Duodenal mucosa (tissue), 2 donors: ENCODE measurements around the gene WDR86.

Source experiments
- H3K27ac ChIP-seq: one replicate; pipeline ENCODE4 v1.7.0; 2013; ENCODE audit warnings: low read depth, low read length
- H3K27me3 ChIP-seq, 2 donors: one replicate each; pipeline ENCODE4 v1.7.0; 2013; ENCODE audit warnings: low read length in 2 of 2, control low read depth in 1 of 2; ENCODE audit not compliant: insufficient read depth in 2 of 2, control insufficient read depth in 1 of 2
- H3K36me3 ChIP-seq, 2 donors: one replicate each; pipeline ENCODE4 v1.7.0; 2013; ENCODE audit warnings: low read length in 2 of 2, control low read depth in 1 of 2; ENCODE audit not compliant: insufficient read depth in 2 of 2, control insufficient read depth in 1 of 2
- H3K4me1 ChIP-seq, 2 donors: one replicate each; pipeline ENCODE4 v1.7.0; 2013; ENCODE audit warnings: low read length in 2 of 2, control low read depth in 1 of 2; ENCODE audit not compliant: insufficient read depth in 2 of 2, control insufficient read depth in 1 of 2
- H3K4me3 ChIP-seq, 2 donors: one replicate each; pipeline ENCODE4 v1.7.0; 2013; ENCODE audit warnings: low read length in 2 of 2, low read depth in 1 of 2
- H3K9ac ChIP-seq, 2 donors: one replicate each; pipeline ENCODE4 v1.7.0; 2013; ENCODE audit warnings: low read length in 2 of 2, low read depth in 1 of 2
- H3K9me3 ChIP-seq, 2 donors: one replicate each; pipeline ENCODE4 v1.7.0; 2013; ENCODE audit warnings: low read length in 2 of 2, control low read depth in 1 of 2; ENCODE audit not compliant: control insufficient read depth in 1 of 2

The WDR86 gene

GRCh38 chr7:151408498-151408838 lies 1.4 kb downstream of the WDR86 start:
- H3K36me3 ChIP-seq: no peaks in the 10 kb centered on the region
- H3K9me3 ChIP-seq: no peaks in the 10 kb centered on the region
- peak overlapping the region; percentile 48 to 62 for H3K4me3 ChIP-seq
- peak overlapping the region; percentile 46 for H3K27ac ChIP-seq
- peaks cover 30 to 32% of the 10 kb centered on the region in 2 donors for H3K27me3 ChIP-seq
- H3K4me1 ChIP-seq: peaks cover 0 to 6% of the 10 kb centered on the region in 2 donors
- H3K9ac ChIP-seq: no peak overlapping the region

DNA sequence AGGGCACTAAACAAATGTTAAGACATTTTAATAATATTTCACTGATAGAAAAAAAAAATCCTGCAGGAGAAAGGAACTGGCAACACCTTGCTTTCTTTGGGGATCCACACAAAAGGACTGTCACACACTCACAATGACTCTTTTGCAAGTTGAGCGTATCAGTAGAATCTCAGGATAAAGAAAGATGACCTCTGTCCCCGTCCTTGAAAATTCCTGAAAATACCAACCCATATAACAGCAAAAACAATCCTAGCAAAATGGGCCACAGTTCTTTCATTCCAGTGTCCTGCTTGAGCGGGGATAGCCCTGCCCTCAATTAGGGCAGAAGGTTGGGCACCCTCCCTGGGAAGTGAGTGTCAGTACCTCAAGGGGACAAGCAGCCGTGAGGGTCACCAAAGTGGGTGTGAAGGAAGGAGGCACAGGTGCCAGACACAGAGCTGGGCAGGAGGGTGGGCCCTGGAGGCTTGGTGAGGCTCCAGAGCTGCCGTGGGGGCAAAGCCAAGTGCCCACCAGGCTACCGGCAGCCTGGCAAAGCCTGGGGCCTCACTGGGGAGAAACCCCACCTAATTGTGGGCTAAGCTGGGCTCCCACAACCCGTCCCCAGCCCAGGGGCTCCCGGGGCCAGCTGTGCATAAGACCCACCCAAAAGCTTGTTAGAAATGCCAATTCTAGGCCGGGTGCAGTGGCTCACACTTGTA lies 2.8 kb downstream of the WDR86 start:
- Histone ChIP-seq H3K9ac (no peak overlapping the region), H3K36me3 (no peaks in the 10 kb centered on the region), H3K4me1 (peaks cover 0 to 6% of the 10 kb centered on the region in 2 donors), H3K9me3 (no peaks in the 10 kb centered on the region), H3K4me3 (no peak overlapping the region), H3K27ac (no peak overlapping the region), H3K27me3 (peaks cover 30% of the 10 kb centered on the region in 2 donors)

DNA sequence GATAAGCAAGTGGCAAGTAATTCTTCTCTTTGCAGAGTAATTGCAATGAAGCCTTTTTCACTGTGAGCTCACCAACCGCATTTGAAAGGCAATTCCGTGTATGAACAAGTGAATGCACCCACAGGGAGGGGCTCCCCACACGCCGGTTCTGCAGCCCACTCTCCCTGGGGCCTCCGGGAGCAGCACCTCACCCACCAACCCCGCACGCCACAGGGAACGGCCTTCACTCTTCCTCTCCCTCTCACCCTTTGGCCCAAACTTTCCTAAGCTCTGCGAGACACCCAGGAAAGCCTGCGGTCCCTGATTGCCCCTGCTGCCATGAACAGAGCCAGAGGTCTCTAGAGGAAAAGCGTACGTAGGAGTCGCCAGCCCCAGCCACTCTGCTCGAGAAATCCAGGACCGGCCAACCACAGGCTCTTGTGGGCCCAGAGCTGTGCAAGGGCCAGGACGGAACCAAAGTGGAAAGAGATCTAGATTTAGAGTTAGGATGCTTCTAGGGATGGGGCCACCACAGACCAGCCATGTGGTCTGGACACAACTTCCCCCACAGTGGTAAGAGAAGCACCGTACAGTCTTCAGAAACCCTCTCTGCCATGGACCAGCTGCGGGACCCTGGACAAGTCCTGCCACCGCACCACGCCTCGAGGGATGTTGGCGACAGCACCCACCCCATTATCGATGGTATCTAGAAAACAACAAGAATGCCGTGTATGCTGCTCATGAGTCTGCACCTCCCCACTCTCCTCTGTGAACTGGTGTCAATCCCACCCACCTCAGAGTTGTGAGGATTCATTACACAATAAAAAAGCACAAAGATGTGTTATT lies 3.6 kb downstream of the WDR86 start:
- H3K4me3 ChIP-seq: no peak overlapping the region
- H3K9ac ChIP-seq: no peak overlapping the region
- H3K27ac ChIP-seq: no peak overlapping the region
- peaks cover 22 to 23% of the 10 kb centered on the region in 2 donors for H3K27me3 ChIP-seq
- no peaks in the 10 kb centered on the region for H3K36me3 ChIP-seq
- H3K9me3 ChIP-seq: no peaks in the 10 kb centered on the region
- peaks cover 0 to 6% of the 10 kb centered on the region in 2 donors for H3K4me1 ChIP-seq

DNA sequence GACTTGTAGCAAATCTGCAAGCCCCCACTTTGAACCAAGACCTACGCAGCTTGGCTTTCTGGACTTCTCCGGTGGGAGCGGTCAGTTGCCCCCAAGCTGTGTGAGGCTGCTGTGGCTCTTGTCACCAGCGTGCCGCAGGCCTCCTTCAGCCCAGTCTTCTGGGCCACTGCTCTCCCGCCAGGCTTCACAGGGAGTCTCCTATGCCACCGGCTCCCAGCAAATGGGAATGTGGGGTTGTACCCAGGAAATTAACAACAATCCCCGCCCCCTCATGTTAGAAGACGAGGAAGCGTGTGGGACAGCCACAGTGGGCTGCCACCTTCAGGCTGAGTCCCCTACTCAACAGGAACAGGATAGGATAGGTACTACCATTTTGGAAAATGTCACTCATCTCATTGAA lies 4.2 kb downstream of the WDR86 start:
- Histone ChIP-seq H3K27ac (no peak overlapping the region), H3K4me1 (peaks cover 0 to 6% of the 10 kb centered on the region in 2 donors), H3K27me3 (peaks cover 16% of the 10 kb centered on the region in 2 donors)

DNA sequence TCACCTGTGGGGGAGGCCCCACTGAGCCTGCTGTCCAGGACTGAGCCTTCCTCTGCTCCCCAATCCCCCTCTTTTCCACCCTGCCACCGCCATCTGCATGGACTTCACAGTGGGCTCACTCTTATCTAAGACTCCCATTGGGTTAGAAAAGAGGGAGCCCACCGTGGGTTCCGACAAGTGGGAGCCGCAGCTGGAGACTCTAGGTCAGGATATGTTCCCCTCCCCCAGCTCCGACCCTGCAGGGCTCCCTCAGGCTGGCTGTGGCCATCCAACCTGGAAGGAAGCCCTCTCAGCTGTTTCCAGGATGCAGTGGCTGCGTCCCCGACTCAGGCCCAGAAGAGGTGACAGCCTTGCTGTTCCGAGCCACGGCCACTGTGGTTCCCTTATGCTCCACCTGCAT lies 4.8 kb downstream of the WDR86 start:
- no peaks in the 10 kb centered on the region for H3K36me3 ChIP-seq
- H3K9ac ChIP-seq: no peak overlapping the region
- H3K27me3 ChIP-seq: peaks cover 15 to 16% of the 10 kb centered on the region in 2 donors
- no peak overlapping the region for H3K27ac ChIP-seq
- H3K9me3 ChIP-seq: no peaks in the 10 kb centered on the region
- peaks cover 0 to 6% of the 10 kb centered on the region in 2 donors for H3K4me1 ChIP-seq
- no peak overlapping the region for H3K4me3 ChIP-seq

More for the DNA sequence above, 4.2 kb downstream of the WDR86 start:
- Histone ChIP-seq H3K4me3 (no peak overlapping the region), H3K9ac (no peak overlapping the region), H3K36me3 (no peaks in the 10 kb centered on the region), H3K9me3 (no peaks in the 10 kb centered on the region)

DNA sequence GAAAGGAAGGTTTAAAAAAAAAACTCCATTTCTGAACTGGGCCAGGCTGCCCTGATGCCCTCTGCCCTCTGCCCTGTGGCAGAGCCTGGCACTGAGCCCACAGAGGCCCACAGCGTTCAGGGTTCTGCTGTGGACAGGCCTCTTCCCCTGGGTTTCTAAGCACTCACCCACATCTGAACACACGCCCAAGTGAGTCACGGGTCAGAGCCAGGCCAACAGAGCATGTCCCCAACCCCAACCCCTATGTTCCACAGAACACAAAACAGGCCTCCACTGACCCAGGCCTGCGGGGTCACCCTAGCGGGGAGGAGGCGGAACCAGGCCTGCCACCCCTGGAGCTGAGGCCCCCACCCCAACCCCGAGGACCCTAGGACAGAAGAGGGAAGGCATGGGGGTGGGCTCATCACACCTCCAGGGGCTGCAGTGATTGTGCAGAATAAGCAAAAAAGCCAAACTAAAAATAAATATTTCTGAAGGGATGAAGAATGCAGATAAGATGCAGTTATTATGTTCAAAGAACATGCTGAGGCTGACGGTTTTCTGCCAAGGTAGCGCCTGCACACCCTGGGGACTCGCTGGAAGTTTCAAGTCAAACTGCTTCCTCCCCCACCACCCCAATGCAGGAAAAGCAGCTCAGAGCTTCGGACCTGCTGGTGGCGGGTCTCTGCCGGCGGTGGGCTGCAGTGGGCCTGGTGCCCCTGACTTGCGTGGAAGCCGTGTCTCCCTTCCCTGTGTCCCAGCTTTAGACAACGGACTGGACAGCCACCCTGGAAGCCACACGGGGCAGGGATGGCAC lies 5.4 kb downstream of the WDR86 start:
- no peak overlapping the region for H3K4me3 ChIP-seq
- H3K27me3 ChIP-seq: peaks cover 11 to 14% of the 10 kb centered on the region in 2 donors
- no peak overlapping the region for H3K27ac ChIP-seq
- no peaks in the 10 kb centered on the region for H3K36me3 ChIP-seq
- H3K4me1 ChIP-seq: peaks cover 0 to 6% of the 10 kb centered on the region in 2 donors
- no peak overlapping the region for H3K9ac ChIP-seq
- H3K9me3 ChIP-seq: no peaks in the 10 kb centered on the region

- no peaks in the 10 kb centered on the region for H3K9me3 ChIP-seq
- H3K27me3 ChIP-seq: peaks cover 5 to 8% of the 10 kb centered on the region in 2 donors
- H3K36me3 ChIP-seq: no peaks in the 10 kb centered on the region
- no peak overlapping the region for H3K4me3 ChIP-seq
- no peak overlapping the region for H3K9ac ChIP-seq
- H3K27ac ChIP-seq: no peak overlapping the region
- H3K4me1 ChIP-seq: peaks cover 0 to 5% of the 10 kb centered on the region in 2 donors
These were observed 6.1 kb downstream of the WDR86 start for GRCh38 chr7:151403764-151404163.

DNA sequence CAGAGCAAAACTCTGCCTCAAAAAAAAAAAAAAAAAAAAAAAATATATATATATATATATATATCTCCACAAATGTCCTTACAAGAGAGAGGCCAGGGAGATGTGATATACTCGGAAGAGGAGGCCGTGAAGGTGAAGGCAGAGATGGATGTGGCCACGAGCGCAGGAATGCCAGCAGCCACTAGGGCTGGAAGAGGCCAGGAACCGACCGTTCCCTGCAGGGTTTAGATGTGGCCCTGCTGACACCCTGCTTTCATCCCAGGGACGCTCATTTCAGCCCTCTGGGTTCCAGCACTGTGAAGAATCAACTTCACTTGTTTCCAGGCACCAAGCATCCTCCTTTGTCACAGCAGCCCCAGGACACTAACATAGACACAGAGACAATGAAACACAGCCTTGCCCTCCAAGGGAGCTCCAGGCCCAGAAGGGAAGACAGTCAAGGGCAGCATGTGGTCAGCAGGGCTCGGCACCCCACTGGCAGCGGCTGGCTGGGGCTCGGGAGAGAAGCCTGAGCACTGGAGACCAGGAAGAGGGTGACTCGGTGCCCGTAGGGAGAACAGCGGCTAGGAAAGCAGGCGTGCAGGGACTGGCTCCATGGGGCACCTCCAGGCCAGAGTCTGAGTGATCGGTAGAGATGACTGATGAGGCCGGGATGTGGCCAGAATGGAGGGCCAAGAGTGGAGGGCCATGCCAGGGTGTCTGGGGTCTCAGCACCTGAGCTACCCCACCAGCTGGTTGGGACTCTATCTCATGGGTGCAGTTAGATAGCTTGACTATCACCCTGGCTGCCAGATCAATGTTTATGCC lies 7.6 kb downstream of the WDR86 start:
- Histone ChIP-seq H3K4me1 (no peaks in the 10 kb centered on the region), H3K9me3 (no peaks in the 10 kb centered on the region), H3K4me3 (no peak overlapping the region), H3K36me3 (no peaks in the 10 kb centered on the region), H3K27me3 (peaks cover 0 to 5% of the 10 kb centered on the region in 2 donors), H3K9ac (no peak overlapping the region), H3K27ac (no peak overlapping the region)

DNA sequence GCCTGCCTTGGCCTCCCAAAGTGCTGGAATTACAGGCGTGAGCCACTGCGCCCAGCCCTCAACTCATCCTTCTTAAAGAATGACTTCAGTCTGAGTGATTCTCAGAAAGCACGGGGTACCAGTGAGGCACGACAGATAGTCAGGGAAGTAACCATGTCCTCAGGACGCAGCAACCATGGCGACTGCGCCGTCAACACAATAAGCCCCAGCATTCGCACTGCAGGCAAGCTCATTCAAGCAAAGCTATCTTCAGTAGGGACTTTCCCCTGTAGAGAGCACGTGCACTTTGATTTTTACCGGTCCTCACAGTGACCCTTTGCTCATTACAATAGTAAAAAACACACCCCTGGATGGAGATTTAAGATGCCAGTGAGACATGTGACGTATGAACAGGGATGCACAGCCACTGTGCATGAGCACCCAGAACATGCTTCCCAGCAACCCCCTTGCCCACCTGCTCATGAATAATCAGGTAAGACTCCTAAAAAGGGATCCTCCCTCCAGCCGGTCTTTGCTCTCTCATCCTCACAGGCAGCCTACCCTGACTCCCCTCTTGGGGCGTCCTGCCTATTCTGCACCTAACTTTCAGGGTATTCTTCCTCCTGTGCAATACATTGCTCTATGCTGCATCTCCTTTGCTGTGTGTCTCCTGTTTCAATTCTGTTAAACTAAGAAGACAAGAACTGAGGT lies 9.1 kb downstream of the WDR86 start:
- no peak overlapping the region for H3K27ac ChIP-seq
- H3K9ac ChIP-seq: no peak overlapping the region
- H3K4me1 ChIP-seq: no peaks in the 10 kb centered on the region
- no peaks in the 10 kb centered on the region for H3K9me3 ChIP-seq
- no peaks in the 10 kb centered on the region for H3K36me3 ChIP-seq
- no peak overlapping the region for H3K4me3 ChIP-seq
- peaks cover 0 to 5% of the 10 kb centered on the region in 2 donors for H3K27me3 ChIP-seq
